Muscle of back (tissue), 11 donors: ENCODE results near the gene SRBD1. TPM values are rescaled to one million over a fixed set of nuclear protein-coding genes. Genes with fewer than 3 reads are reported as not detected.

Experiments
- DNase-seq, 3 donors: peaks; one replicate each; pipeline versions ENCODE4 v3.0.0 to v3.0.0-alpha.2; 2013
- polyA plus RNA-seq, 10 donors: library from polyadenylated mRNA; unstranded; fragments of 120-200 nt; gene quantifications; one replicate each; pipeline ENCODE4 v1.2.1, GENCODE V29; 2013; ENCODE audit not compliant: insufficient read length in 10 of 10

The SRBD1 gene
- polyA plus RNA-seq, 10 donors, result 9.2 to 14.0 (median 11.0) TPM

DNA sequence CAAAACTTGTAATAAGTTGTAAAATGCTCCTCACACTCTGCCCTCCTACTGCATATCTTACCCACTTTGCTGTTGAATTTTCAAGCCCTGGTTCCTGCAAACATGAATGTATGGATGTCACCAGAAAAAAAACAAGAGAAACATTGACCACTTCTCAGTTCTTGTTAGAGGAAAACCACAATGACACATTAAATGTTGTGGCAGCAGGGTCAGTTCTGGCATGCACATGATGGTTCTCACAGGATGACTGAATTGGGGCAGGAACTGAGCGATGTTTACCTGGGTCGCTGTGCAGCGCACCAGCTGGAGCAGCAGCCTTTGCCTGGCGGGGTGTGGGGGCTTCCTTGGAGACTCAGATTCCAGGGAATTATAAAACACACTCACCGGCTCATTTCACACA, 26.4 kb upstream of the SRBD1 start:
- DNase-seq, result no peak

DNA sequence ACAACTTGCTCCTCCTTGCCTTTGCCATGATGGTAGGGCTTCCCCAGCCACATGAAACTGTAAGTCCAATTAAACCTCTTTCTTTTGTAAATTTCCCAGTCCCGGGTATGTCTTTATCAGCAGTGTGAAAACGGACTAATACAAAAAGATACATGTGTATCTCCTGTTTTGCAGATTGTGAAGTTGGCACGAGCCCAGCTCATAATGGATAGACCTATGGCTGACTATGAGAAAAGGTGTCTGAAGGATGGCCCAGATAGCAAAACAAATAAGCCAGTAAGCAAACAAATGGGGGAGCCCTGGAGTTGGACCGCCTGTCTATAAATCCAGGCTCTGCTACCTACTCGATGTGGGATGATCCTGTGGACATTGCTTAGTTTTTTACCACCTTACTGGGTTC, 24.9 kb upstream of the SRBD1 start:
- DNase-seq, result no peak

DNA sequence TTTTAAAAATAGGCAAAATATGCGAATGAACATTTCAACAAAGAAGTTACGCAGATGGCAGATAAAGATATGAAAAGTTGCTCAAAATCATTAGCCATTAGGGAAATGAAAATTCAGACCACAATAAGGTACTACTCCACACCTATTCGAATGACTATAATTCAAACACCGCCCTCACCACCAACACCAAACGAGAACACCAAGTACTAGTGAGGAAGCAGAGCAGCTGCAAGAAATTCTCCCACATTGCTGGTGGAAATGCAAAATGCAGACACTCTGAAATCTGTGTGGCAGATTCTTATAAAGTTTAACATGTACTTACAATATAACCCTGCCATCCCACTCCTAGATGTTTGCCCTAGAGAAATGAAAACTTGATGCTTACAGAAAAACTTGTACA, 23.2 kb upstream of the SRBD1 start:
- DNase-seq, result no peak

DNA sequence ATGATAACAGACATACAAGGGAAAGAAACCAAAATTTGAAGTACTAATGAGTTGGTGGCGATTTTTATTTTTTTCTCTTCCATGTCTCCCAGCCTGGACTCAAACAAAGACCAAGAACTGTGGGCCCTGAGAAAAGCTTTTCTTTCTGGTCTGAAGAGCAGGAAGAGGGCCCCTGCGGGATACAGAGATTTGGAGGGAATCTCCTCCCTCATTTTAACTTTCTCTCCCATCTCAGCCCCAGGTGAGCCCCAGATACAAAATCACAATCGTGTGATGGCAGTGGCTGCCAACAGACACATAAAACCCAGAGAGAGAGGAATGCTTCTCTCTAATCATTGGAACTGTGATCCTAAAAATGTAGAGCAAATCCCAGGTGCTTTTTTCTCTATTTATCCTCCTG, 20.9 kb upstream of the SRBD1 start:
- DNase-seq, result no peak

DNA sequence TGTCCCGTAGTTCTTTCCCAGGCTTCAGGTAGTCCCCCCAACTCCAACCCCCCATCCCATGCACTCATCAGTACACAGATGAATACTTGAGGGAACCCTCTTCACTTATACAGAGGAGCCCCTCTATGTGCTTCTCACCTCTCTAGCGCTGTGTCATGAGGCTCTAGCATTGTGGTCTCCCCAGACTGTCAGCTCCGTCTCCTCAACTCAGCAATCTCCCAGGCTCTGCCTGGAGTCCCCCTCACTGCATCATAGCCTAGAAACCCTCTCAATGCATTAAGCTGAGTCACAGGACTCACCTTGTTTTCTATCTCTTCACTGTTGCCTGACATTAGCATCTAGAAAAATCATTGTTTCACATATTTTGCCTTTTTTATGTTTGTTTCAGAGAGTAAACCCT, 20.3 kb upstream of the SRBD1 start:
- no peak for DNase-seq

DNA sequence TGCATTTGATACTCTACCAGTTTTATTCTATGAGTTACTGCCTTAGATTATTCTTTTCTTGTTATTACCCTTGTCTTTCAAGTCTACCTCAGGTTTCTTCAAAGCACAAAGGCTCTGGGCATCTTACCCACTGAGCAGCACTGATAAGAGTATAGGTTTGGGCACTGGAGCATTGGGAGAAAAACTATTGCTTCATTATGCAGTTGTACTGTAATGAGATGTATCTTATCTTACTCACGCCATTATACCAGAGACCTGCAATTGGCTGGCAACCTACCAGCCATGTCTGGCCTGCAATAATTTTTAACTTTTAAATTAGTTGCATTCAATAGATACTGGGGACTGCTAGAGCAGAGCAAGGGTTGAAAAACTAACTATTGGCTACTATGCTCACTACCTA, 18.9 kb upstream of the SRBD1 start:
- DNase-seq, result no peak

DNA sequence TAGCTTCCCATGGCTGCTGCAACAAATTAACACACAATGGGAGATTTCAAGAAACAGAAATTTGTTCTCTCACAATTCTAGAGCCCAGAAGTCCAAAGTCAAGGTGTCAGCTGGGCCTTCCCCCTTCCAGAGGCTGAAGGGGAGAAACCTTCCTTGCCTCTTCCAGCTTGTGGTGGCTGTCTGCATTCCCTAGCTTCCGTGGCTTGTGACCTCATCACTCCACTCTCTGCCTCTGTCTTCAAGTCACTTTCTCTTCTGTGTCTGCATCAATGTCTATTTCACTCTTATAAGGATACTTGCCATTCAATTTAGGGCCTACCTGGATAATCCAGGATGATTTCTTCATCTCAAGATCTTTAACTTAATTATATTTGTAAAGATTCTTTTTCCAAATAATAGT, 16.8 kb upstream of the SRBD1 start:
- no peak for DNase-seq

DNA sequence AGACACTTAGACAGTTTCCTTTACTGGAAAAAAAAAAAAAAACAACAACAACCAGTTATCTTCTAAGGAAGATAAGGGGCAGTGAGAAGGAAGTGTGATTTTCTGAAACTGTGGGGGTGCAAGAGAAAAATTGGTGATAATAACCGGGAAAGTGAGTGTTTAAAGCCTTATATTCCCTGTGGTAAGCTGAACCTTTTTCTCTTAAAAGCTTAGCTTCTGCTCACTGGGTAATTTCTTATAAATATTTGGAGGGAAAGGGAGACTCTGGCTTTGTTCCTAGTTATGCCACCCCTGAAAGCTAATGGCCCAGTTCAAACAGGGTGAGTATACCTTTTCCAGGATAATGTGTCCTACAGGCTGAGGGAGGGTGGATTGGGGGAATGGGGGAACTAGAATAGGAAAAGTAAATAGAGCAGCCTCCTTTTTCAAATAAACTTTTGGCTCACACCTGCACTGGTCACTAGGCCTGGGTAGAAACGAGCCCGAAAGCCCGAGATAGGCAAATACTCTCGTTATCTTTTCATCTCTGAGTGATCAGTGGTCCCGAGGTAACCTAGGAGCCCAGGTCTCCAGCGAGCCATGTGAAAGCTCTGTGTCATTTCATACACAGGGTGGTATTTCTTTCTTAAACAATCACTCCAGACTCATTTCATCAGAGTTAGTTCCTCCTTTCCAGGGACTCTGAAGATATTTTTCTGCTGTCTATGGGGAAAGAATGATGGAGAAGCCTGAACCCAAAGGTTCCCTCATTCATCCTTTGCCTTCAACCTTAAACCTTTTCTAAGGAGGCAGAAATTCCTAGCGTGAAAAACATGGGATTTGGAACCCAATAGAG, 15.5 kb upstream of the SRBD1 start:
- no peak for DNase-seq

DNA sequence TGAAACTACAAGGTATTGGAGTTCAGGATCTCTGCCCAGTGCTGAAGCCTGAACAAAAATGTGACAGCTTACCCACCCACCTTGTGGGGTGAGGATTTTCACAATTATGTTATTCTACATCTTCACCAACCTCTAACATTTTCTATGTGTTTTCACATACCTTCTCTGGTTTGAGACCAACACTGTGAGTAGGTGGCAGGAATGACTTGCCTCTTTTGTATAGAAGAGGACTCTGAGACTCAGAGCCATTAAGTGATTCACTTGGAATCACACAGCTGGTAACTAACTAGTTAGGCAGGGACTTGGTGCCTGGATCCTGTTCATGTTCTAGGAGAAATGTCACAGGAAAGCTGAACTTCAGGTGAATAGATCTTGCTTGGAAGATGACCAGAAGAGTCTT, 14.8 kb upstream of the SRBD1 start:
- no peak for DNase-seq

DNA sequence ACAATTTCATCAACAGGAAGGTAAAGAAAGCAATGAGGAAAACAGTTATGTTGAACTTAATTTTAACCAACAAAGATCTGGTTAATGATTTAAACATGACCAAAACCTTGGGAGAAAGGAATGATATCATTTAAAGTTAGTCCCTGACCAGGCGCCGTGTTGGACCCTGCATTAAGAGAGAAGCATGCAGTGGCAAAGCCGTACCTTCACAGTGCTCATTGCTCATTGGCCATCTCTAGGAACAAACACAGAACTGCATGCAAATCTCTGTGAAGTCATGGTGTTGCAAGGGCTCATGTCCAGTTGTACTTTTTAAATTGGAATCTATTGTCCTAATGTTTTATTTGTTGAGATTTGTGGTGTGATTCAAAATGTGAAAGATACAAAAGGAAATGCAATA, 12.0 kb upstream of the SRBD1 start:
- DNase-seq, result no peak

DNA sequence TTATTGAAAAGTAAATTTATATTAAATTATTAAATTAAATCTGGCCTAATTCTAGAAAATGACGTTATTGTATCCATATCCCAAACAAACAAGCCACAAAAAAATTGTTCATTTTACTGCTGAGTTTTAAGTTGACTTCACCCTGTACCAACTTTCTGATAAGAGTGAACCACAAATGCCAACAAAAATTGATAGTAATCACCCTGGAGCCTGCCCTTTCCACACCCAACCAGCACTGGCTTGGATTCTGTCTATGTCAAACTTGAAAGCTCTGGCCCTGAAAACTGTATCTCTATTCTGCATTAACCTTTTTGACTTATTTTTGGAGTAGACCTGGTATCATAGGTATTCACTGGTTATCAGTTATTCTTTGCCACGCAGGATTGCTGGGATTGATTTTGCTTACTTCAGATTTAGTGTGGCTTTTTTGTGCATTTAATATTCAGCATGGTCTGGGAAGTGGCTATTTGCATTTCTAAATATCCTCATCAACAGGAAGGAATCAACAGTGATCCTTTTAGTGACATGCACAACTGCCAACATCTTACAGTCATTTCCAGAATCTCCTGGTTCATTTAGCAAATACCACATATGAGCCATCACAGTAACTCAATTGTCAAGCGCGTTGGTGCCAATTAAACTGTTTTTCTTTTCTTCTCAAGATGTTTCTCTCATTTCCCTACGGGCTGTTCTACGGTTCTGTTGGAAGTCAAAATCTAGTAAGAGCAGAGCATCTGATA, 11.4 kb upstream of the SRBD1 start:
- no peak for DNase-seq

DNA sequence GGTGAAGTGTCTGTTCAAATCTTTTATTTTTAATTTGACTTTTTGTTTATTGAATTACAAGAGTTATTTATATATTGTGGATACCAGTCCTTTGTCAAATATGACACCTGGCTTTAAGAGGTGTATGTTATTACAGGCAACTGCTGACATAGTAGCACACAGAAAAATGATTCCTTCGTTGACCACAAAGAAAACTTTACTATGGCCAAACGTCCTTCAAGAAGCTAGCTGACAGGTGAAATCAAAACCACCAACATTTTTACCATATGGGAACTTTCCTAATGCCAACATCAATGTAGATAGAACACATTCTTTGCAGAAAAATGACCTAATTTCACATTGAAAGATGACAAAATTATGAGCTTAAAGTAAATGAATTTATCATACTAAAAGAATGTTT, 6.4 kb upstream of the SRBD1 start:
- DNase-seq, result no peak

DNA sequence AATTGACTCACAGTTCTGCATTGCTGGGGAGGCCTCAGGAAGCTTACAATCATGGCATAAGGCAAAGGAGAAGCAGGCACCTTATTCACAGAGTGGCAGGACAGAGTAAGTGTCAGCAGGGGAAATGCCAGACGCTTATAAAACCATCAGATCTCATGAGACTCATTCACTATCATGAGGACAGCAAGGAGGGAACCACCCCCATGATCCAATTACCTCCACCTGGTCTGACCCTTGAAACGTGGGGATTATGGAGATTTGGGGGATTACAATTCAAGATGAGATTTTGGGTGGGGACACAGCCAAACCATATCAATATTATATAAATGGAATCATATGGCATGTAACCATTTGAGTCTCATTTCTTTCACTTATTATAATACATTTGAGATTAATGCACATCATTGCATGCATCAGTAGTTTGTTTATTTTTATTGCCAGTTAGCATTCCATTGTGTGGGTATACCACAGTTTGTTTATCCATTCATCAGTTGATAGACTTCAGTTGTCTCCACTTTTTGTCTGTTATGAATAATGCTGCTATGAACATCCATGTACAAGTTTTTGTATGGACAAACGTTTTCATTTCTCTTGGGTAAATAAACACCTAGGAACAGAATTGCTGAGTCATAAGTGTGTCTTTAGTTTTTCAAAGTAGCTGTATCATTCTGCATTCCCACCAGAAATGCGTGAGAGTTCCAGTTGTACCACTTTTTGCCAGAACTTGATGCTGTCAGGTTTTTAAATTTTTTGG, 5.8 kb upstream of the SRBD1 start:
- DNase-seq, result no peak

DNA sequence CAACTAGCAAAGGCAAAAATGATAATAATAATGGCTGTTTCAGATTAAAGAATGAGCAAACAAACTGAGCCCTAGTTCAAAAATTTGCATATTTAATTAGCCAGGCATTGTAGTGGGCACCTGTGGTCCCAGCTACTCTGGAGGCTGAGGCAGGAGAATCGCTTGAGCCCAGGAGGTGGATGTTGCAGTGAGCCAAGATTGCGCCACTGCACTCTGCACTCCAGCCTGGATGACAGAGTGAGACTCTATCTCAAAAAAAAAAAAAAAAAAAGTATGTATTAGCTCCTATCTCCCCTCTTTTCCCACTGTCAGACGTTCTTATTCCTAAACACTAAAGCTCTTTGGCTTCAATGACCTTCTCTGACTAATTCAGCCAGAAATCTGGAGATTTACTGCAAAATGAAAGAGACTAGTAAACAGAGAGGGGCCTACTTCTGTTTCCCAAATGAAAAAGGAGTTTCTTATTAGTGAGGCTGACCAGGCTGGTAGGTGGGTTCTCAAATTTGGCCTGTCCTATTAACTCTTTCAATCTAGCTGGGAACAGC, 3.9 kb upstream of the SRBD1 start:
- no peak for DNase-seq

DNA sequence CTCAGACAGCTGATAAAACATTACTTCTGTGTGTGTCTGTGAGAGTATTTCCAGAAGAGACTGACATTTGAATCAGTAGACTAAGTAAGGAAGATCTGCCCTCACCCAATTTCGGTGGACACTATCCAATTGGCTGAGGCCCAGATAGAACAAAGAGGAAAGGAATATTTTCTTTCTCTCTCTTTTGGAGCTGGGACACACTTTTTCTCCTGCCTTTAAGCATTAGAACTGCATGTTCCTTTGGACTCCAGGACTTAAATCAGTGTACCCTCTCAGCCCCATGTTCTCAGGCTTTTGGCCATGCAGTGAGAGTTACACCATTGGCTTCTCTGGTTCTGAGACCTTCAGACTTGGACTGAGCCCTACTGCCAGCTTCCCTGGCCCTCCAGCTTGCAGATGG, 3.3 kb upstream of the SRBD1 start:
- no peak for DNase-seq

DNA sequence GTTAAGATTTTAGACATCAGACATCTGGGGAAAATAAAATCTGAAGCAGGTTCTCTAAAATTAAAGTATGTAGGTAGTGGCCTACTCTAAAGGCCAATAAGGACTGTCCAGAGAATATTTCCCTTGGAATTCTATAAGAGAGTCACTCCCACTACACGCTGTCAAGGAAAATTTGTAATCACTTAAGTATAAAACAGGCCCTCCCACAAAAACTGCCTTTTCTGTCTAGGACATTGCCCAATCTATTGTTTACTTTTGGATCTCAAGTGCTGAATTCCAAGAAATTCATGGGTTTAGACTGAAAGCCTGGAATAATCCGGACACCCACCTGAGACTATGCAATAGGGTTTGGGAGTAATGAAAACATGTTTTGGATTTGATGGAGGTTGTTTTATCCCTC, 1.7 kb upstream of the SRBD1 start:
- no peak for DNase-seq

DNA sequence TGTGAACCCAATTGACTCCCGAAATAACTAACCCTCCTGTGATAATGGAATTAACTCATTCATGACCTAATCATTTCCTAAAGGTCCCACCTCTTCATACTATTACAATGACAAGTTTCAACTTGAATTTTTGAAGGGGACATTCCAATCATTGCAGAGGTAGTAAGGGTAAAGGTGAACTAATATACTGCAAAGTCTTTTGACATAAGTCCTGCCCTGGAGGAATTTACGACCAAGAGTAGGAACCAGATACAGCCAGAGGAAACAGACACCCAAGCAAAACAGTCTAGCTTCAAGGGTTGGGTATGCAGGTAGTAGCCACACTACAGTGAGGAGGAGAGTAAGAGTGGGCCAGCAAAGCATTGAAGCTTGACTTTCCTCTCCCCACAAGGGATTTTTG, 1.2 kb upstream of the SRBD1 start:
- DNase-seq, result no peak

DNA sequence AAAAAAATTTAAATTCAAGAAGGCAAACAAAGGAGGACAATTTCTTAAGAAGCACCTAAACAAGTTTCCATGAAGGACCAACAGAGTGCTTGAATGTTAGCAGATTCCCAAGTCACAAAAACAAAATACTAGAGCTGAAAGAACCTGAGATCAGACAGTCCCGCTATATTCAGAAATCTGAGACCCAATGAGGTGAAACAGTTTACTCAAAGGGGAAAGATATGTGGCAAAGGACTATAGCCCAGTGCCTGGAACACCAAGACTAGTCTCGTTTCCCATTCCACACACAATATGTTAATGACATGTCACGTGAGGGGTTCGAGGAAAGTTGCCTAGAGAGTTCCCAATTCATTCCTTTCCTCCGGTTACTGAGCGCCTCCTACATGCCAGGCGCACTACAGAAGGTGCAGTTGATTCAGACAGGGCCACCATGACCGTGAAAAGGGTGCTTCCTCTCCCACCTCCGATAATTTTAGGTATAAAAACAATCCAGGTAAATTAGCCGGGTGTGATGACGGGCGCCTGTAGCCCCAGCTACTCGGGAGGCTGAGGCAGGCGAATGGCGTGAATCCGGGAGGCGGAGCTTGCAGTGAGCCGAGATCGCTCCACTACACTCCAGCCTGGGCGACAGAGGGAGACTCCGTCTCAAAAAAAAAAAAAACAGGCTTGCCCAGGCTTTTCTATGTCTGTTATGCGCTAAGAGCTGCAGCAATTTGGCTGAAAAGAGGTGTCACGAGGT, 617 bp downstream of the SRBD1 start:
- DNase-seq, result peak; percentile 55 to 88 (median 65)

DNA sequence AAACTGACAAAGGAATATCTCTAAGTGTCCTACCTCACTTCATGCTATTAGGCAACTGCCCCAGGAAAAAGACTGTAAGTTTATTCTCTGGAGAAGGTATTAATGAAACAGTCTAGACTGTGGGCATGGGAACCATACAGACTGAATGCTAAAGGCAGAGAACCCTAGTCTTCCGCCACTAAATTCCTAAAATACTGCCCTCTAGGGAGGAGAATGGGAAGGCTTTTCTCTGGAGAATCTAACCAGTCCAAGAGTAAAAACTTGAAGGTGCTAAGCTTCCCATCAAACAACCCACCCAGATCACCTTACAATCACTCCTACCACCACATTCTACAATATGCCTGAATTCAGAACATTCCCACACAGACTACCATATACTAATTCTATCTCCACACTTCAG, 3.4 kb downstream of the SRBD1 start:
- DNase-seq, result no peak

DNA sequence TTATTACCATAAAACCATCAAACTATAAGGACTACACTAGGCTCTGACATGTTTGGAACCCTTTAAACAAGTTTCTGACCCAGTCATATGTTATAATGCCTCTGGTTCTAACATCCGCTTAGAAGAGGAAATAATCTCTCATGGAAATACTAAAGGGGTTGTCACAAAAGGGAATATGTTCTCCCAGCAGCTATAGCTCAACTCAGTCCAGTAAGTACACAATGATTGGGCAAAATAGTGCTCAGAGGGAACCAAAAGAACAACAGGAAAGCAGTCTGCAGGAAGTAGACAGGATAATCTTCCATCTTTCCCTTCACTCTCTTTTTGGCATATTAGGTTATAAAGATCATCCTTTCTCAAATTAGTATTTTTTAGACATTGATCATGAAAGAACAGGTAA, 4.3 kb downstream of the SRBD1 start:
- DNase-seq, result no peak

DNA sequence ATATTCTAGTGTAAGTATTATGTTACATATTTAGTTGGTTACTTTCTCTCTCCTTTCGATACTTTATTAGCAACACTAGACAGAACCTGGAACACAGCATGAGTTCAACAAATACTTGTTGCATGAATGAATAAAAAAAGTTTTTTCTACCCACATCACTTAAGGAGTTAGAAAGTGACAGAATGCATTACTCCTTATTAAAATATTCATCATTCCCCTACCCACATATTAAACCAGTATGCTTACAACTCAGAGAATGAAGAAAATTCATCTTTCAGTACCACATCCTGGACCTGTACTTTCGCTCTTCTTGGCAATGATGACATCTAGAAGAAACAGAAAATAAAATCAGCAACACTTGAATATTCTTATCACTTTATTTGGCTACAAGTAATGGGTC, 6.0 kb downstream of the SRBD1 start:
- no peak for DNase-seq

DNA sequence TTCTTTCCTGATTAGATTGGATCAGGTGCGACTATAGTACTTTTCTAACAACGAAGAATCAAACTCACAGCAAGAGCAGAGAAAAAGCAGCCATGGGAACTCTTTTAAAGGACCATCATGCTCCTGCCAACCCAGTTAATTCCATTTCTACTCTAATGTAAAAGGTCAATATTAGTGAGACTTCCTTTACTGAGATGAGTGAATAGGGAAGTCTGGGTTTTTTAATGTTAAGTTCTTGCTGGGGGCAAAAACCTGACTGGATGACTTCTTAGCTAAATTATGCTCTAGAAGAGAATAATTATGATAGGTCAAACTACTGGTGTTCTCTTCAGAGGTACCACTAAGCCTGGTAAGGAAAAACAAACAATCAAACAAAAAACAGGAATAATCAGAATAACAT, 8.4 kb downstream of the SRBD1 start:
- no peak for DNase-seq
